WTC11 (cell line): ENCODE measurements around the gene C1orf87. TPM values are rescaled to one million over a fixed set of nuclear protein-coding genes. Genes with fewer than 3 reads are reported as not detected.

Experiments used
- ATAC-seq: fragments of 200-7000 bp; cut with Tn5 transposase; 2 replicates; pipeline ENCODE4 v1.10.0; 2021; ENCODE audit warnings: mild to moderate bottlenecking, moderate library complexity
- CTCF ChIA-PET: fragments of 300-600 bp; sonication (Branson Sonifier 250); formaldehyde crosslinking; loops from one replicate; lab custom pipeline; 2021; ENCODE audit warnings: antibody characterized with exemption; lab: Charles Lee
- POLR2A ChIA-PET: fragments of 350-600 bp; sonication (Branson Sonifier 250); formaldehyde crosslinking; loops from one replicate; lab custom pipeline; 2021; ENCODE audit warnings: antibody characterized with exemption; lab: Charles Lee
- DNase-seq: peaks from one replicate; pipeline ENCODE4 v3.0.0; 2021; ENCODE audit warnings: low spot score
- H3K27ac Mint-ChIP-seq: 2 replicates; pipeline ENCODE4 v1.8.0; 2021; ENCODE audit warnings: mixed read lengths
- H3K27me3 Mint-ChIP-seq: 2 replicates; pipeline ENCODE4 v1.8.0; 2021; ENCODE audit warnings: low read depth, mild to moderate bottlenecking, moderate library complexity, mixed read lengths
- H3K36me3 Mint-ChIP-seq: 2 replicates; pipeline ENCODE4 v1.8.0; 2021; ENCODE audit warnings: mixed read lengths
- H3K4me1 Mint-ChIP-seq: 2 replicates; pipeline ENCODE4 v1.8.0; 2022; ENCODE audit warnings: mixed read lengths
- H3K4me3 Mint-ChIP-seq: 2 replicates; pipeline ENCODE4 v1.8.0; 2021; ENCODE audit warnings: mild to moderate bottlenecking, moderate library complexity, mixed read lengths
- H3K9me3 Mint-ChIP-seq: 2 replicates; pipeline ENCODE4 v1.8.0; 2021; ENCODE audit warnings: mixed read lengths
- ATF1 ChIP-seq: sonication (generic); formaldehyde crosslinking; IDR thresholded peaks from 2 replicates; pipeline ENCODE4 v1.8.1; 2023; ENCODE audit warnings: mild to moderate bottlenecking, moderate library complexity, missing genetic modification reagents
- CTCF ChIP-seq: fragments of 200-600 bp; IDR thresholded peaks from 2 replicates; pipeline ENCODE4 v1.8.0; 2022; ENCODE audit warnings: antibody characterized with exemption
- ERG ChIP-seq: fragments of 250-450 bp; sonication (Bioruptor Pico); IDR thresholded peaks from 2 replicates; pipeline ENCODE4 v1.8.0; 2021; ENCODE audit warnings: mild to moderate bottlenecking
- FOXJ3 ChIP-seq: sonication (generic); formaldehyde crosslinking; IDR thresholded peaks from 2 replicates; pipeline ENCODE4 v1.9.0; 2021; ENCODE audit warnings: missing genetic modification reagents, mild to moderate bottlenecking, borderline replicate concordance
- GRHL2 ChIP-seq: fragments of 250-450 bp; sonication (Bioruptor Pico); IDR thresholded peaks from 2 replicates; pipeline ENCODE4 v1.8.0; 2022; ENCODE audit warnings: mild to moderate bottlenecking, moderate library complexity; ENCODE audit not compliant: insufficient replicate concordance, severe bottlenecking
- GTF2I ChIP-seq: fragments of 250-450 bp; sonication (Bioruptor Pico); conservative IDR thresholded peaks from 2 replicates; pipeline ENCODE4 v1.4.0; 2021; ENCODE audit warnings: mild to moderate bottlenecking
- HMGA2 ChIP-seq: fragments of 250-450 bp; sonication (Bioruptor Pico); IDR thresholded peaks from 2 replicates; pipeline ENCODE4 v1.4.0; 2021; ENCODE audit warnings: mild to moderate bottlenecking, moderate library complexity
- NFATC4 ChIP-seq: fragments of 250-450 bp; sonication (Bioruptor Pico); IDR thresholded peaks from 2 replicates; pipeline ENCODE4 v1.9.0; 2021; ENCODE audit warnings: mild to moderate bottlenecking
- PRDM15 ChIP-seq: sonication (generic); formaldehyde crosslinking; IDR thresholded peaks from 2 replicates; pipeline ENCODE4 v1.8.0; 2022; ENCODE audit warnings: missing genetic modification reagents
- RORB ChIP-seq: fragments of 250-450 bp; sonication (Bioruptor Pico); IDR thresholded peaks from 2 replicates; pipeline ENCODE4 v1.9.0; 2021; ENCODE audit warnings: mild to moderate bottlenecking
- SMAD4 ChIP-seq: sonication (generic); formaldehyde crosslinking; IDR thresholded peaks from 2 replicates; pipeline ENCODE4 v1.8.0; 2022; ENCODE audit warnings: mild to moderate bottlenecking, missing genetic modification reagents
- TEAD1 ChIP-seq: sonication (generic); formaldehyde crosslinking; IDR thresholded peaks from 2 replicates; pipeline ENCODE4 v1.8.0; 2022; ENCODE audit warnings: mild to moderate bottlenecking, missing genetic modification reagents
- TEAD4 ChIP-seq: sonication (generic); formaldehyde crosslinking; IDR thresholded peaks from 2 replicates; pipeline ENCODE4 v1.8.0; 2022; ENCODE audit warnings: mild to moderate bottlenecking, missing genetic modification reagents
- TP53 ChIP-seq: sonication (generic); formaldehyde crosslinking; IDR thresholded peaks from 2 replicates; pipeline ENCODE4 v1.8.1; 2023; ENCODE audit warnings: mild to moderate bottlenecking, missing genetic modification reagents
- ZNF138 ChIP-seq: sonication (generic); formaldehyde crosslinking; conservative IDR thresholded peaks from 2 replicates; pipeline ENCODE4 v1.8.1; 2022; ENCODE audit warnings: mild to moderate bottlenecking, moderate library complexity, missing genetic modification reagents
- total RNA-seq: library from RNA; stranded (reverse); gene quantifications from 3 replicates; pipeline ENCODE4 v1.2.3, GENCODE V29; 2021
- TF ChIP-seq, protein P1 (sequence below): sonication (generic); formaldehyde crosslinking; IDR thresholded peaks from 2 replicates; pipeline ENCODE4 v1.8.1; 2023; ENCODE audit warnings: mild to moderate bottlenecking, missing genetic modification reagents, borderline replicate concordance
- TF ChIP-seq, protein P2 (sequence below): sonication (generic); formaldehyde crosslinking; IDR thresholded peaks from 2 replicates; pipeline ENCODE4 v1.8.0; 2022; ENCODE audit warnings: mild to moderate bottlenecking, missing genetic modification reagents
- TF ChIP-seq, protein P3 (sequence below): sonication (generic); formaldehyde crosslinking; IDR thresholded peaks from 2 replicates; pipeline ENCODE4 v1.8.1; 2022; ENCODE audit warnings: mild to moderate bottlenecking, moderate library complexity, missing genetic modification reagents

The C1orf87 gene
- total RNA-seq, 1 experiment from 2014 or later, result 0.22 TPM

DNA sequence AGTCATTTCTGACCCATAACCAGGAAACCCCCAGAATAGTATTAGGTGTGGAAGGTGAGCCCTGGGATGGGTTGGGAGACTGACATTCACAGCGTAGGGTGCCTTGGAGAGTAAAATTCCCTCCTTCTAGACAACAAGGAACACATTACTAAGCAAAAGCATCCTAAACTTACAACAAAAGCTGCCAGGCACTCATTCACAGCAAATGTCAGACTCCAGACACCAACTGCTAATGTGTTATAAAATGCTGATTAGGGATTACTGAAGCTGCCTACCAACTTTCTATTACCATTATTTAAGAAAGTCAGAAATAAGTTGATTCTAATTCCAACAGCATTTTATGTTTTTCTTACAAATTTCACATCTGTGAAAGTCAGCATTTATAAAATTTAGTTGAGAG is 40.0 kb upstream of the C1orf87 start:
- ChIA-PET CTCF (interaction anchor here (1.6 to 2.6 kb wide), 2 partner anchors 142 to 155 kb away, joined by 4 to 22 read pairs; no protein-coding TSS in a partner anchor), POLR2A (no interaction called here)
- H3K36me3 Mint-ChIP-seq, result no peaks in the 10 kb centered on the region
- peaks cover 5% of the 10 kb centered on the region for H3K9me3 Mint-ChIP-seq
- no peak for DNase-seq
- no peak overlapping the region for H3K4me3 Mint-ChIP-seq
- no peak overlapping the region for H3K27ac Mint-ChIP-seq
- ATAC-seq, result no peak
- H3K4me1 Mint-ChIP-seq, result peaks cover 8% of the 10 kb centered on the region
- H3K27me3 Mint-ChIP-seq, result no peaks in the 10 kb centered on the region
- TF ChIP-seq NFATC4 (CRISPR knock-in tag) (no peak), TEAD1 (no peak), ZNF138 (no peak), CTCF (no peak), GRHL2 (CRISPR knock-in tag) (no peak), HMGA2 (CRISPR knock-in tag) (no peak), SMAD4 (CRISPR knock-in tag) (no peak), FOXJ3 (CRISPR knock-in tag) (no peak), GTF2I (CRISPR knock-in tag) (no peak), ERG (CRISPR knock-in tag) (no peak)
- TF ChIP-seq, protein P1, sequence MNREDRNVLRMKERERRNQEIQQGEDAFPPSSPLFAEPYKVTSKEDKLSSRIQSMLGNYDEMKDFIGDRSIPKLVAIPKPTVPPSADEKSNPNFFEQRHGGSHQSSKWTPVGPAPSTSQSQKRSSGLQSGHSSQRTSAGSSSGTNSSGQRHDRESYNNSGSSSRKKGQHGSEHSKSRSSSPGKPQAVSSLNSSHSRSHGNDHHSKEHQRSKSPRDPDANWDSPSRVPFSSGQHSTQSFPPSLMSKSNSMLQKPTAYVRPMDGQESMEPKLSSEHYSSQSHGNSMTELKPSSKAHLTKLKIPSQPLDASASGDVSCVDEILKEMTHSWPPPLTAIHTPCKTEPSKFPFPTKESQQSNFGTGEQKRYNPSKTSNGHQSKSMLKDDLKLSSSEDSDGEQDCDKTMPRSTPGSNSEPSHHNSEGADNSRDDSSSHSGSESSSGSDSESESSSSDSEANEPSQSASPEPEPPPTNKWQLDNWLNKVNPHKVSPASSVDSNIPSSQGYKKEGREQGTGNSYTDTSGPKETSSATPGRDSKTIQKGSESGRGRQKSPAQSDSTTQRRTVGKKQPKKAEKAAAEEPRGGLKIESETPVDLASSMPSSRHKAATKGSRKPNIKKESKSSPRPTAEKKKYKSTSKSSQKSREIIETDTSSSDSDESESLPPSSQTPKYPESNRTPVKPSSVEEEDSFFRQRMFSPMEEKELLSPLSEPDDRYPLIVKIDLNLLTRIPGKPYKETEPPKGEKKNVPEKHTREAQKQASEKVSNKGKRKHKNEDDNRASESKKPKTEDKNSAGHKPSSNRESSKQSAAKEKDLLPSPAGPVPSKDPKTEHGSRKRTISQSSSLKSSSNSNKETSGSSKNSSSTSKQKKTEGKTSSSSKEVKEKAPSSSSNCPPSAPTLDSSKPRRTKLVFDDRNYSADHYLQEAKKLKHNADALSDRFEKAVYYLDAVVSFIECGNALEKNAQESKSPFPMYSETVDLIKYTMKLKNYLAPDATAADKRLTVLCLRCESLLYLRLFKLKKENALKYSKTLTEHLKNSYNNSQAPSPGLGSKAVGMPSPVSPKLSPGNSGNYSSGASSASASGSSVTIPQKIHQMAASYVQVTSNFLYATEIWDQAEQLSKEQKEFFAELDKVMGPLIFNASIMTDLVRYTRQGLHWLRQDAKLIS (CRISPR knock-in tag), result no peak
- TF ChIP-seq, protein P2, sequence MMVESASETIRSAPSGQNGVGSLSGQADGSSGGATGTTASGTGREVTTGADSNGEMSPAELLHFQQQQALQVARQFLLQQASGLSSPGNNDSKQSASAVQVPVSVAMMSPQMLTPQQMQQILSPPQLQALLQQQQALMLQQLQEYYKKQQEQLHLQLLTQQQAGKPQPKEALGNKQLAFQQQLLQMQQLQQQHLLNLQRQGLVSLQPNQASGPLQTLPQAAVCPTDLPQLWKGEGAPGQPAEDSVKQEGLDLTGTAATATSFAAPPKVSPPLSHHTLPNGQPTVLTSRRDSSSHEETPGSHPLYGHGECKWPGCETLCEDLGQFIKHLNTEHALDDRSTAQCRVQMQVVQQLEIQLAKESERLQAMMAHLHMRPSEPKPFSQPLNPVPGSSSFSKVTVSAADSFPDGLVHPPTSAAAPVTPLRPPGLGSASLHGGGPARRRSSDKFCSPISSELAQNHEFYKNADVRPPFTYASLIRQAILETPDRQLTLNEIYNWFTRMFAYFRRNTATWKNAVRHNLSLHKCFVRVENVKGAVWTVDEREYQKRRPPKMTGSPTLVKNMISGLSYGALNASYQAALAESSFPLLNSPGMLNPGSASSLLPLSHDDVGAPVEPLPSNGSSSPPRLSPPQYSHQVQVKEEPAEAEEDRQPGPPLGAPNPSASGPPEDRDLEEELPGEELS (CRISPR knock-in tag), result no peak

DNA sequence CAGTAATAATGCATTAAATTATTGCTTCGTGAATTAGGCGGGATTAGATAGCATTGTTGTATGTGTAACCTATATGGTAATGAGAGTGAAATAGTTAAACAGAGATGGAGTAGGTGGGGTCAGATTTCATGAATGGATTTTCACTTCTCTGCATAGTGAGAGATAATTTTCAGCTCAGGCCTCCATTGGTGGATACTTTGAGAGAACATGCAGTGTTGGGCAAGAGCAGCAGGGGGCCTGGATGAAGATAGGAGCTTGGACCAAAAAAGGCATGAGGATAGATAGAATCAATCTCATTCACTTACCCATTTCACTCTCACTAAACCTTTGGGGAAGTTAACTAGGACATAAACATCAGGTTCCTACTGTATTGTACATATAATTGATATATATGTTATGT is 39.5 kb upstream of the C1orf87 start:
- POLR2A ChIA-PET, result no interaction called here
- Mint-ChIP-seq H3K4me3 (no peak overlapping the region), H3K4me1 (peaks cover 8% of the 10 kb centered on the region), H3K27me3 (no peaks in the 10 kb centered on the region), H3K36me3 (no peaks in the 10 kb centered on the region), H3K27ac (no peak overlapping the region), H3K9me3 (peaks cover 5% of the 10 kb centered on the region)
- CTCF ChIA-PET, result no interaction called here
- ATAC-seq, result no peak
- no peak for DNase-seq
- TF ChIP-seq TEAD4 (CRISPR knock-in tag) (no peak), FOXJ3 (CRISPR knock-in tag) (no peak), TP53 (CRISPR knock-in tag) (no peak), PRDM15 (no peak), RORB (no peak), ERG (CRISPR knock-in tag) (no peak), ATF1 (CRISPR knock-in tag) (no peak)
- TF ChIP-seq, protein P3, sequence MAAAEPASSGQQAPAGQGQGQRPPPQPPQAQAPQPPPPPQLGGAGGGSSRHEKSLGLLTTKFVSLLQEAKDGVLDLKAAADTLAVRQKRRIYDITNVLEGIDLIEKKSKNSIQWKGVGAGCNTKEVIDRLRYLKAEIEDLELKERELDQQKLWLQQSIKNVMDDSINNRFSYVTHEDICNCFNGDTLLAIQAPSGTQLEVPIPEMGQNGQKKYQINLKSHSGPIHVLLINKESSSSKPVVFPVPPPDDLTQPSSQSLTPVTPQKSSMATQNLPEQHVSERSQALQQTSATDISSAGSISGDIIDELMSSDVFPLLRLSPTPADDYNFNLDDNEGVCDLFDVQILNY (CRISPR knock-in tag), result no peak
